ENCODE data around the gene CRELD2. TPM values are rescaled to one million over a fixed set of nuclear protein-coding genes. Genes with fewer than 3 reads are reported as not detected.

The CRELD2 gene
- total RNA-seq, 4 donors from 2014 or later = 8.9 to 15.0 (median 13.0) TPM

DNA sequence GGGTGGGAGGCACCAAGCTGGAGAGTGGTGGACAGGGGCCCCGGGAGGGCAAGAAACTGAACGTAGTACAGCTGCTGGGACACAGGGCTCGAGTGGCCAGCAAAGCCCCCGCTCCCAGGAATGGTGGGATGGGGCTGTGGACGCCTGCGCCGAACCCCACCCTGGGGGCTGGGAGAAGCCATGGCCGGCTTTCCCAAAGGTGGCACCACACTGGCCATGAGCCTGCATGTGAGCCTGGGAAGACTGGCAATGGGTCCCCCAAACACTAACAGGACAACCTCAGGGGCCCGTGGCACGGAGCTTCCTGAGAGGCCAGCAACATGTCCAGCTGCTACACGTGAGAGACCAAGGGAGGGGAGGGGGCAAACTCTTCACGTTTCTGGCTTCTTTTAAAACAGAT is 4.2 kb upstream of the CRELD2 start:
- intact Hi-C loops (cut with DNase I; ENCODE audit: low total_unique reads) (no loop called here), in situ Hi-C loops (cut with MboI; ENCODE audit: low sequenced_read_pairs in 4 of 4) (loop anchor here in 2 of 4 donors (10.0 kb wide), 2 partner anchors 59 to 139 kb away; partner anchors contain the start of gene ZBED4 (in 1 of the 2))
- H3K27ac ChIP-seq = no peak overlapping the region
- H3K36me3 ChIP-seq = peaks cover 0 to 25% of the 10 kb centered on the region in 2 donors
- TF ChIP-seq POLR2A (IDR thresholded peaks at IDR 0.05) = no peak
- TF ChIP-seq, protein P1, sequence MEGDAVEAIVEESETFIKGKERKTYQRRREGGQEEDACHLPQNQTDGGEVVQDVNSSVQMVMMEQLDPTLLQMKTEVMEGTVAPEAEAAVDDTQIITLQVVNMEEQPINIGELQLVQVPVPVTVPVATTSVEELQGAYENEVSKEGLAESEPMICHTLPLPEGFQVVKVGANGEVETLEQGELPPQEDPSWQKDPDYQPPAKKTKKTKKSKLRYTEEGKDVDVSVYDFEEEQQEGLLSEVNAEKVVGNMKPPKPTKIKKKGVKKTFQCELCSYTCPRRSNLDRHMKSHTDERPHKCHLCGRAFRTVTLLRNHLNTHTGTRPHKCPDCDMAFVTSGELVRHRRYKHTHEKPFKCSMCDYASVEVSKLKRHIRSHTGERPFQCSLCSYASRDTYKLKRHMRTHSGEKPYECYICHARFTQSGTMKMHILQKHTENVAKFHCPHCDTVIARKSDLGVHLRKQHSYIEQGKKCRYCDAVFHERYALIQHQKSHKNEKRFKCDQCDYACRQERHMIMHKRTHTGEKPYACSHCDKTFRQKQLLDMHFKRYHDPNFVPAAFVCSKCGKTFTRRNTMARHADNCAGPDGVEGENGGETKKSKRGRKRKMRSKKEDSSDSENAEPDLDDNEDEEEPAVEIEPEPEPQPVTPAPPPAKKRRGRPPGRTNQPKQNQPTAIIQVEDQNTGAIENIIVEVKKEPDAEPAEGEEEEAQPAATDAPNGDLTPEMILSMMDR (IDR thresholded peaks at IDR 0.05 in 4 of 5, conservative IDR thresholded peaks at IDR 0.05 in 1 of 5) = no peak
- no peak overlapping the region for H3K4me3 ChIP-seq
- H3K27me3 ChIP-seq = no peaks in the 10 kb centered on the region
- no peak for ATAC-seq
- no peaks in the 10 kb centered on the region for H3K9me3 ChIP-seq
- no peak for DNase-seq
- peaks cover 9 to 15% of the 10 kb centered on the region in 2 donors for H3K4me1 ChIP-seq

GRCh38 chr22:49915610-49916009 is 2.8 kb upstream of the CRELD2 start:
- DNase-seq (no peak), ATAC-seq (no peak)
- no peak for TF ChIP-seq POLR2A (IDR thresholded peaks at IDR 0.05)
- TF ChIP-seq, protein P1 (IDR thresholded peaks at IDR 0.05 in 4 of 5, conservative IDR thresholded peaks at IDR 0.05 in 1 of 5) = no peak
- H3K4me1 ChIP-seq = peaks cover 13 to 19% of the 10 kb centered on the region in 2 donors
- in situ Hi-C loops (cut with MboI; ENCODE audit: low sequenced_read_pairs in 4 of 4) (loop anchor here in 2 of 4 donors (10.0 kb wide), 2 partner anchors 61 to 141 kb away; partner anchors contain the start of gene ZBED4 (in 1 of the 2)), intact Hi-C loops (cut with DNase I; ENCODE audit: low total_unique reads) (loop anchor here (1.0 to 5.0 kb wide), 2 partner anchors 88 to 128 kb away; partner anchors contain the start of gene BRD1)
- H3K9me3 ChIP-seq = no peaks in the 10 kb centered on the region
- H3K4me3 ChIP-seq = no peak overlapping the region
- H3K27me3 ChIP-seq = no peaks in the 10 kb centered on the region
- peaks cover 0 to 22% of the 10 kb centered on the region in 2 donors for H3K36me3 ChIP-seq
- no peak overlapping the region for H3K27ac ChIP-seq

DNA sequence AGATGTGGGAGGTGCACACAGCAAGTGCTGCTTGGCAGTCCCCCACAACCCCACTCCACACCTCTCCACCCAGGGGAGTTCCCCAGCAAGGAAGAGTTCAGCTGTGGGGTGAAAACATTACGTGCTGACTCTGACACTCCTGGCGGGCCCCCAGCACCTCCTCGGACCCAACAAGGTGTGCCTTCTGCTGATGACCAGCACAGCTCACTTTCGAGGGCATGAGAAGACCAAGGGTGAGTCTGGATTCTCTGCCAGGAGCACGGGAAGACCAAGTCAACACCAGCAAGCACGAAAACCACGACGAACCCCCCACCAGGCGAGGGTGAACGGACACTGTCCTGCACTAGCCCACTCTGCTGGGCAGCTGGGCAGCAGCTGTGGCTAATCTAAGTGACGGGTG is 1.6 kb upstream of the CRELD2 start:
- ATAC-seq (no peak), DNase-seq (no peak)
- peaks cover 0 to 33% of the 10 kb centered on the region in 2 donors for H3K36me3 ChIP-seq
- in situ Hi-C loops (cut with MboI; ENCODE audit: low sequenced_read_pairs in 4 of 4) = loop anchor here in 2 of 4 donors (10.0 kb wide), 2 partner anchors 62 to 142 kb away; partner anchors contain the start of gene ZBED4 (in 1 of the 2)
- H3K27me3 ChIP-seq = no peaks in the 10 kb centered on the region
- peaks cover 13 to 19% of the 10 kb centered on the region in 2 donors for H3K4me1 ChIP-seq
- no peak for TF ChIP-seq POLR2A (IDR thresholded peaks at IDR 0.05)
- TF ChIP-seq, protein P1 (IDR thresholded peaks at IDR 0.05 in 4 of 5, conservative IDR thresholded peaks at IDR 0.05 in 1 of 5) = no peak
- H3K4me3 ChIP-seq = no peak overlapping the region
- intact Hi-C loops (cut with DNase I; ENCODE audit: low total_unique reads) = loop anchor here (1.0 to 5.0 kb wide), 2 partner anchors 90 to 130 kb away; partner anchors contain the start of gene BRD1
- no peaks in the 10 kb centered on the region for H3K9me3 ChIP-seq
- no peak overlapping the region for H3K27ac ChIP-seq

- peaks cover 13 to 19% of the 10 kb centered on the region in 2 donors for H3K4me1 ChIP-seq
- H3K27me3 ChIP-seq = no peaks in the 10 kb centered on the region
- in situ Hi-C loops (cut with MboI; ENCODE audit: low sequenced_read_pairs in 4 of 4) (loop anchor here in 2 of 4 donors (10.0 kb wide), 2 partner anchors 64 to 144 kb away; partner anchors contain the start of gene ZBED4 (in 1 of the 2)), intact Hi-C loops (cut with DNase I; ENCODE audit: low total_unique reads) (loop anchor here (1.0 to 5.0 kb wide), 6 partner anchors 12 to 424 kb away; partner anchors contain the start of genes PIM3, PPP6R2 and ZBED4)
- H3K36me3 ChIP-seq = peaks cover 0 to 24% of the 10 kb centered on the region in 2 donors
- peak overlapping the region; percentile 60 to 76 (median 68) for H3K4me3 ChIP-seq
- peak overlapping the region; percentile 63 to 98 (median 95) for H3K27ac ChIP-seq
- ATAC-seq (no peak), DNase-seq (no peak)
- no peak for TF ChIP-seq POLR2A (IDR thresholded peaks at IDR 0.05)
- TF ChIP-seq, protein P1 (IDR thresholded peaks at IDR 0.05 in 4 of 5, conservative IDR thresholded peaks at IDR 0.05 in 1 of 5) = no peak
- H3K9me3 ChIP-seq = no peaks in the 10 kb centered on the region
Observed at GRCh38 chr22:49918911-49919881, 762 bp downstream of the CRELD2 start.

Data from gastrocnemius medialis (tissue), 4 donors.